Testis (tissue), 3 donors: ENCODE measurements around the gene CENPO. TPM values are rescaled to one million over a fixed set of nuclear protein-coding genes. Genes with fewer than 3 reads are reported as not detected.

Source experiments
- DNase-seq: peaks from one replicate; pipeline ENCODE4 v3.0.0-alpha.2; 2019
- H3K27ac ChIP-seq, 2 donors: fragments of 200-600 bp; sonication (generic); one replicate each; pipeline ENCODE4 v1.5.1; 2019
- H3K27me3 ChIP-seq: fragments of 200-600 bp; sonication (generic); one replicate; pipeline ENCODE4 v1.5.1; 2019
- H3K36me3 ChIP-seq: fragments of 200-600 bp; sonication (generic); one replicate; pipeline ENCODE4 v1.5.1; 2017; ENCODE audit warnings: low read depth; ENCODE audit errors: missing control alignments
- H3K4me1 ChIP-seq: fragments of 200-600 bp; sonication (generic); one replicate; pipeline ENCODE4 v1.5.1; 2019
- H3K4me3 ChIP-seq, 2 donors: fragments of 200-600 bp; sonication (generic); one replicate each; pipeline ENCODE4 v1.5.1; 2017 to 2019
- H3K9me3 ChIP-seq: fragments of 200-600 bp; sonication (generic); one replicate; pipeline ENCODE4 v1.5.1; 2017
- CTCF ChIP-seq, 3 experiments: fragments of 450-650 bp in 2 of 3; fragments of 200-600 bp in 1 of 3; sonication (generic) in 1 of 3; IDR thresholded peaks; one replicate each; pipeline ENCODE4 v1.5.1; 2016 to 2019; ENCODE audit warnings: antibody characterized with exemption in 3 of 3, mild to moderate bottlenecking in 2 of 3, moderate library complexity in 1 of 3
- POLR2A ChIP-seq: fragments of 450-650 bp; IDR thresholded peaks from one replicate; pipeline ENCODE4 v1.6.1; 2017; ENCODE audit warnings: antibody characterized with exemption, mild to moderate bottlenecking, moderate library complexity
- WGBS, 2 donors: methylation state at CpG; one replicate each; pipeline ENCODE4 v1.1.5; 2018; 5-methylcytosine and 5-hydroxymethylcytosine counted together
- intact Hi-C: fragments of 100-400 bp; cut with DNase I; formaldehyde crosslinking; loops from one replicate; pipeline ENCODE4 v1.15.1; 2023; ENCODE audit warnings: low total_unique reads
- polyA plus RNA-seq: library from polyadenylated mRNA; stranded (reverse); fragments of 350-450 nt; fragmentation: Illumina TruSeq; extraction: RNeasy Lipid Tissue Mini Kit (QIAGEN cat#74804); gene quantifications from one replicate; pipeline ENCODE4 v1.2.3, GENCODE V29; 2014; ENCODE audit warnings: low read depth, low replicate concordance; ENCODE audit not compliant: insufficient read depth
- total RNA-seq, 2 donors: library from RNA; depleted of rRNA; stranded (reverse); fragments of >200 nt; gene quantifications; one replicate each; pipeline ENCODE4 v1.2.3, GENCODE V29; 2016

Gene CENPO
- total and polyA plus RNA-seq, 3 donors from 2014 or later: 27.1 to 41.2 (median 32.8) TPM

GRCh38 chr2:24816884-24817283 lies 23.7 kb downstream of the CENPO start:
- Histone ChIP-seq H3K27me3 (no peaks in the 10 kb centered on the region), H3K4me3 (no peak overlapping the region), H3K4me1 (peaks cover 4% of the 10 kb centered on the region), H3K36me3 (no peaks in the 10 kb centered on the region), H3K27ac (no peak overlapping the region), H3K9me3 (no peaks in the 10 kb centered on the region)
- no peak for DNase-seq
- 85 to 89% methylated on average over 4 of the region's 4 CpGs for WGBS, 2 donors
- intact Hi-C loops: no loop called here
- TF ChIP-seq POLR2A: no peak
- TF ChIP-seq CTCF (IDR thresholded peaks at IDR 0.05): no peak

- peak; percentile 15 for DNase-seq
- no peaks in the 10 kb centered on the region for H3K9me3 ChIP-seq
- intact Hi-C loops: no loop called here
- TF ChIP-seq CTCF (IDR thresholded peaks at IDR 0.05) (no peak), POLR2A (no peak)
- WGBS, 2 donors: 43 to 47% methylated on average over 9 of the region's 9 CpGs
- H3K27me3 ChIP-seq: no peaks in the 10 kb centered on the region
- no peak overlapping the region for H3K4me3 ChIP-seq
- H3K27ac ChIP-seq: peak overlapping the region in 1 of 2 donors; percentile 39
- H3K36me3 ChIP-seq: no peaks in the 10 kb centered on the region
- H3K4me1 ChIP-seq: peaks cover 4% of the 10 kb centered on the region
Observed at GRCh38 chr2:24818721-24819167, 25.5 kb downstream of the CENPO start.

- peak overlapping the region in 1 of 2 donors; percentile 39 for H3K27ac ChIP-seq
- H3K4me3 ChIP-seq: no peak overlapping the region
- H3K4me1 ChIP-seq: peaks cover 4% of the 10 kb centered on the region
- intact Hi-C loops: no loop called here
- DNase-seq: peak; percentile 10
- no peaks in the 10 kb centered on the region for H3K27me3 ChIP-seq
- TF ChIP-seq POLR2A (no peak), CTCF (IDR thresholded peaks at IDR 0.05) (no peak)
- no peaks in the 10 kb centered on the region for H3K36me3 ChIP-seq
- no peaks in the 10 kb centered on the region for H3K9me3 ChIP-seq
- 87 to 92% methylated on average over 19 to 20 of the region's 21 CpGs for whole genome bisulfite sequencing, 2 donors
Observed at GRCh38 chr2:24819442-24820174, 26.4 kb downstream of the CENPO start.

GRCh38 chr2:24820175-24820513 lies 26.9 kb downstream of the CENPO start:
- Histone ChIP-seq H3K9me3 (no peaks in the 10 kb centered on the region), H3K27me3 (no peaks in the 10 kb centered on the region), H3K36me3 (no peaks in the 10 kb centered on the region), H3K4me1 (peaks cover 4% of the 10 kb centered on the region), H3K27ac (no peak overlapping the region), H3K4me3 (no peak overlapping the region)
- intact Hi-C loops: no loop called here
- DNase-seq: peak; percentile 7
- whole genome bisulfite sequencing, 2 donors: 76 to 95% methylated on average over 6 of the region's 7 CpGs
- no peak for TF ChIP-seq CTCF (IDR thresholded peaks at IDR 0.05)
